Muscle of arm (tissue), 12 donors: Measurements from ENCODE around the gene OSGEP. TPM values are rescaled to one million over a fixed set of nuclear protein-coding genes. Genes with fewer than 3 reads are reported as not detected.
"Not testable (repeated sequence)": the region's sequence is repeated elsewhere in the genome, so short reads cannot be mapped to it uniquely, and the experiment has no call there.

Source experiments
- DNase-seq: peaks from one replicate; pipeline ENCODE4 v3.0.0-alpha.2; 2013
- polyA plus RNA-seq, 12 donors: library from polyadenylated mRNA; unstranded; fragments of 120-200 nt; gene quantifications; one replicate each; pipeline ENCODE4 v1.2.1, GENCODE V29; 2013; ENCODE audit not compliant: insufficient read length in 12 of 12

The OSGEP gene
- polyA plus RNA-seq, 12 donors: 21.1 to 55.6 (median 37.7) TPM; not detected in 1

DNA sequence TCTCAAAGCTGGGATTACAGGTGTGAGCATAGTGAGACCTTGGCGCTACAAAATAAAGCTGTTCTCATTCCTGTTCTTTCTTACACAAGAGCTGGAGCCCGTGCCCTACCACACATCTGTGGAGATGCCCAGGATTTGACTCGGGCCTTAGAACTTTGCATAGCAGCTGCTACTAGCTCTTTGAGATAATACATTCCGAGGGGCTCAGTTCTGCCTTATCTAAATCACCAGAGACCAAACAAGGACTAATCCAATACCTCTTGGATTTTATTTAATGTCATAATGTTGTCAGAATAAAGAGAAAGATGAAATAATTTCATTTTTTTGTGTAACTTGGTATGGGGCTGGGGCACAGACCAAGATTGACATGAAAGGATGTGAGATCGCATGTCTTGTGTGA lies 22.2 kb upstream of the OSGEP start:
- DNase-seq: no peak

DNA sequence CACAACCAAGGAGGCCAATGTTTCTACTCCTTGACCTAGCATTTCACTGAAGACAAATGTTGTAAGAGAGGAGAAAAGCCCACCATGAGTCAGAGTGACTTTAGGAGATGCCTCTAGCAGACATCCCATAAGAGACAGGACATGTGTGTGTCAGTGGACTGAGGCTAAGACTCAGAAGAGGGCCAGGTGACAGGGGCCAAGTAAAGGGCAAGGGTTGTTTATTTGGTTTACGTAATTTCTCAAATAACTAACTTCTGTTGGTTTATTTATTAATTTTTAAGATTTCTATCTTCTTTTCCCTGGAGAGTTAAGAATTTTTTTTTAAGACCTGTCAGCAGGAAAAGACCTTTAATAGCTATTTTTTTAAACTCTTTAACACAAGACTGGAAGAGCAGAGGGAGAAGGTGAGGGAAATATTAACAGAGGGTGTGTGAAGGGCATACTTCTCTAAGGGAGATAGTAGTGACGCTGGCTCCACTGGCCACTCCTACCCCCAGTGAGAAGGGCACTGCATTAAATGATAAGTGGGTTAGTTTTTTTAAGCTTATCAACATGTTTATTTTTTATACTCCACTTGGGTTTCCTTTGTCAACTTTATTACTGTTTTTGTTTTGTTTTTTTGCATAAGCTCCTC lies 18.0 kb upstream of the OSGEP start:
- DNase-seq: no peak

- no peak for DNase-seq
These were observed 15.9 kb upstream of the OSGEP start for GRCh38 chr14:20470603-20470901.

DNA sequence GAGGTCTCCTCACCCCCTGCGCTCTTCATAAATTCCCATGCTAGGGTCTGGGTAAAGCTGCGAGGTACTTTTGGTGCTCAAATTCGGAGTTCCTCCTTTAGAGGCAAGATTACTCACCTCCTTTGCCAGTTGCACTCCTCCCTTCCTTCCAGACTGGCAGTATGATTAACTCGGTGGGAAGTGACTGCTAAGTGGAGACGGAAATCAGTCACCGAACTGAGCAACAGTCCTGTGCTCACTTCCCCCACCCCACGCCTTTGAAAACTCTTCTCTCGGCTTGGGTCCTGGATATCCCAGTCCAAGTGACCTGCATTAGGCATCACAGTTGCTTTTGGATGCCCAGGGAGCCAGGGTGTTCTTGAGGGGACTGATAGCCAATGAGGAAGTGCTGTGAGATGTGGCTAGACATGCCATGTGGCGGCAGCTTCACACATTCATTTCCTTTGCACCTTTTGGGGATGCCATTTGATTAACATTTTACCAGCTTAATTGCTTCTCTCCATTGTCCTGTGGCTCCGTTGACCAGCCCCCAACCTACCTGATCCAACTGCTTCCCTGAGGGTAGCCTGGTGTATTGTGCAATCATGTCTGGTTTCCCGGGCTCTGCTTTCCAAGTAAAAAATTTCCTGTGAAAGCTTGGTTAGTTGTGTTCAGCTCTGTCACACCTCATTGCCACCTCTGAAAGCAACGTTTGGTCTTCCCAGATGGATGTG lies 15.4 kb upstream of the OSGEP start:
- DNase-seq: no peak

GRCh38 chr14:20469242-20469889 lies 14.8 kb upstream of the OSGEP start, which contains the start of gene PNP:
PNP (plus strand) TSS chr14:20469406; CDS start chr14:20469525, 119 bp downstream.
- DNase-seq: peak; percentile 66

GRCh38 chr14:20468764-20469241 lies 14.2 kb upstream of the OSGEP start:
- DNase-seq: no peak

- peak; percentile 99 for DNase-seq
These were observed 6.9 kb upstream of the OSGEP start, which contains the start of gene PIP4P1 for GRCh38 chr14:20461225-20462141. PIP4P1 (minus strand) TSS chr14:20461434; CDS start chr14:20461325, 109 bp downstream.

- no peak for DNase-seq
These were observed 6.0 kb upstream of the OSGEP start for GRCh38 chr14:20460458-20461224.

- no peak for DNase-seq
These were observed 3.6 kb upstream of the OSGEP start for GRCh38 chr14:20458031-20458789.

DNA sequence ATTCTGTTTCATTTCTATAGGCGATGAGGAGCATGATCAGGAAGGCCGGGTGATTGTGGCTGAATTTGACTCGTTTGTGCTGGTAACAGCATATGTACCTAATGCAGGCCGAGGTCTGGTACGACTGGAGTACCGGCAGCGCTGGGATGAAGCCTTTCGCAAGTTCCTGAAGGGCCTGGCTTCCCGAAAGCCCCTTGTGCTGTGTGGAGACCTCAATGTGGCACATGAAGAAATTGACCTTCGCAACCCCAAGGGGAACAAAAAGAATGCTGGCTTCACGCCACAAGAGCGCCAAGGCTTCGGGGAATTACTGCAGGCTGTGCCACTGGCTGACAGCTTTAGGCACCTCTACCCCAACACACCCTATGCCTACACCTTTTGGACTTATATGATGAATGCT lies 2.4 kb upstream of the OSGEP start:
- DNase-seq: no peak

DNA sequence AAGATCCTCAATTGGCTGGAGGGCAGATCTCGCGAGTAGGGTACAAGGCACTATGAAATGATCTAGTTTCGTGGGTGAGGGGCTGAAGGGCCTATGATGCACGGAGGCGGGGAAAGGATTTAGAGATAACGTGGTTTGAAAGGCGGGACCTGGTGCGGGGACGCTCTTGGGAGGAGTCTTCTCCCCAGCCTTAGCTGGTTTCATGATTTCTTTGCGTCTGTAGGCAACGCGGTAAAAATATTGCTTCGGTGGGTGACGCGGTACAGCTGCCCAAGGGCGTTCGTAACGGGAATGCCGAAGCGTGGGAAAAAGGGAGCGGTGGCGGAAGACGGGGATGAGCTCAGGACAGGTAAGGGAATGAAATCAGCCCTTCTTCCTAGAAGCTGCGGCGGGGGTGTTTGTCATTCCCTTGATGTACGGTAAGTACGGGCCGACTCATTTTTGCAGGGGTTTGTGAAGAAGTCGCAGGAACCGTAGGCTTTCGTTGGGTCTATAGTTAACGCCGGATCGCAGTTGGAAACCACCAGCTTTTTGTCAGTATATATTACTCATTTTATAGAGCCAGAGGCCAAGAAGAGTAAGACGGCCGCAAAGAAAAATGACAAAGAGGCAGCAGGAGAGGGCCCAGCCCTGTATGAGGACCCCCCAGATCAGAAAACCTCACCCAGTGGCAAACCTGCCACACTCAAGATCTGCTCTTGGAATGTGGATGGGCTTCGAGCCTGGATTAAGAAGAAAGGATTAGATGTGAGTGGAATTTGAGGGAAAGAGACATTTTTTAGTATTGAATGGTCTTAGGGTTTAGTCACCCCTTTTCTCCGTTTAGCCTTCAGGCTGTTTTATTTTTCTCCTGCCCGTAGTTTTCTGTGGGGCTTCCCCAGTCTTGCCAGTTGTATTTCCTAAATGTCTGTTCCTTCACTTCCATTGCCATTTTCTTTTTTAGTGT lies 1.0 kb upstream of the OSGEP start:
- DNase-seq: no peak

- not testable (repeated sequence) for DNase-seq
These were observed 1.8 kb downstream of the OSGEP start for GRCh38 chr14:20452831-20453230.

- no peak for DNase-seq
These were observed 7.7 kb downstream of the OSGEP start for GRCh38 chr14:20446889-20447288.

- DNase-seq: not testable (repeated sequence)
These were observed 11.0 kb downstream of the OSGEP start for GRCh38 chr14:20443650-20444049.

- no peak for DNase-seq
These were observed 13.2 kb downstream of the OSGEP start for GRCh38 chr14:20441461-20441860.

GRCh38 chr14:20440882-20441281 lies 13.7 kb downstream of the OSGEP start:
- no peak for DNase-seq

- no peak for DNase-seq
These were observed 14.1 kb downstream of the OSGEP start for GRCh38 chr14:20440465-20440864.

DNA sequence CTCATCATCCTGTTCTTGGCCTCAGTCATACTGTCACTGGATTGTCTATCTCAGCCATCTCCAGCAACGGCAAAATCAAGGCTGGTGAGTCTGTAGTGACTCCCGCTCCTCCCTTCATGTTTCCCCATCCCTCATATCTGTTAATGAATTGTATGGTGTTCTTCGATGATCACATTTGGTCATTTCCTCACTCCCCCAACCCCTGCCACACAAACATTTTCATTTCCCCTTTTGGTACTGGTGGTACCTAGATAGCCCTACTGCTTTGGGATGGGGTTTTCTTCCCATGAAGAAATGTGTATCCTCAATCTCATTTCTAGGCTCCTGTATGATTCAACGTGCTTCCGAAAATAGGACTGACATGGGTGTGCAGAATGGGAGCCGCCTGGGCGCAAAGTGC lies 15.9 kb downstream of the OSGEP start:
- DNase-seq: no peak

DNA sequence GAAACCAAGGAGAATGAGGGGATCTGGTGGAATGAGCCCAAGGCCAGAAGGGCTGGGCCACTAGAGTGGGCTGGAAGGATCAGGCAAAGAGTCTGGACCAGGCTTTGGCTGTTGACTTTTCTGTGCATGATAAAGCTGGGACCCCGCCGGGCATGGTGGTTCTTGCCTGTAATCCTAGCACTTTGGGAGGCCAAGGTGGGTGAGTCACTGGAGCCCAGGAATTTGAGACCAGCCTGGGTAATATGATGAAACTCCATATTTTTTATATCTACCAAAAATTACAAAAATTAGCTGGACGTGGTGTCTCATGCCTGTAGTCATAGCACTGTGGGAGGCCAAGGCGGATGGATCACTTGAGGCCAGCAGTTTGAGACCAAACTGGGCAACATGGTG lies 18.3 kb downstream of the OSGEP start:
- DNase-seq: no peak
